ENCODE results near the gene HOMER2.

The HOMER2 gene

GRCh38 chr15:82993144-82993543, 40.6 kb upstream of the HOMER2 start:
- no peak for TF ChIP-seq CTCF (IDR thresholded peaks at IDR 0.05; ENCODE audit: low read depth, low read length)
- no peak for DNase-seq
- no peak overlapping the region for H3K4me3 ChIP-seq (ENCODE audit: low read depth, low read length)
- peaks cover 28% of the 10 kb centered on the region for H3K36me3 ChIP-seq
- no peaks in the 10 kb centered on the region for H3K27me3 ChIP-seq (ENCODE audit: insufficient read depth, low read depth, severe bottlenecking)
- H3K9me3 ChIP-seq (ENCODE audit: severe bottlenecking), result no peaks in the 10 kb centered on the region
- no peak overlapping the region for H3K27ac ChIP-seq

GRCh38 chr15:82992436-82992998, 40.0 kb upstream of the HOMER2 start:
- no peak overlapping the region for H3K27ac ChIP-seq
- H3K4me3 ChIP-seq (ENCODE audit: low read depth, low read length), result no peak overlapping the region
- H3K9me3 ChIP-seq (ENCODE audit: severe bottlenecking), result no peaks in the 10 kb centered on the region
- no peak for TF ChIP-seq CTCF (IDR thresholded peaks at IDR 0.05; ENCODE audit: low read depth, low read length)
- no peaks in the 10 kb centered on the region for H3K27me3 ChIP-seq (ENCODE audit: insufficient read depth, low read depth, severe bottlenecking)
- peaks cover 31% of the 10 kb centered on the region for H3K36me3 ChIP-seq
- no peak for DNase-seq

GRCh38 chr15:82986442-82986780, 33.9 kb upstream of the HOMER2 start:
- H3K27ac ChIP-seq, result peak overlapping the region; percentile 98
- no peak for DNase-seq
- no peak for TF ChIP-seq CTCF (IDR thresholded peaks at IDR 0.05; ENCODE audit: low read depth, low read length)
- H3K27me3 ChIP-seq (ENCODE audit: insufficient read depth, low read depth, severe bottlenecking), result no peaks in the 10 kb centered on the region
- peaks cover 2% of the 10 kb centered on the region for H3K9me3 ChIP-seq (ENCODE audit: severe bottlenecking)
- peaks cover 37% of the 10 kb centered on the region for H3K36me3 ChIP-seq
- peak overlapping the region; percentile 88 for H3K4me3 ChIP-seq (ENCODE audit: low read depth, low read length)

- TF ChIP-seq CTCF (IDR thresholded peaks at IDR 0.05; ENCODE audit: low read depth, low read length), result no peak
- H3K4me3 ChIP-seq (ENCODE audit: low read depth, low read length), result peak within 1 kb of the TSS; percentile 88
- no peaks in the 10 kb centered on the region for H3K27me3 ChIP-seq (ENCODE audit: insufficient read depth, low read depth, severe bottlenecking)
- H3K36me3 ChIP-seq, result peaks cover 34% of the 10 kb centered on the region
- DNase-seq, result peak; percentile 91
- peaks cover 2% of the 10 kb centered on the region for H3K9me3 ChIP-seq (ENCODE audit: severe bottlenecking)
- peak within 1 kb of the TSS; percentile 98 for H3K27ac ChIP-seq
These were observed 33.3 kb upstream of the HOMER2 start, which contains the start of gene RAMAC for GRCh38 chr15:82985688-82986441. TSS of gene RAMAC (plus strand) at chr15:82986210. CDS start at chr15:82989019, 2,809 bp downstream.

- H3K4me3 ChIP-seq (ENCODE audit: low read depth, low read length), result no peak overlapping the region
- H3K36me3 ChIP-seq, result peaks cover 3% of the 10 kb centered on the region; the same call in 1 of the 2 replicates
- H3K9me3 ChIP-seq (ENCODE audit: severe bottlenecking), result peaks cover 2% of the 10 kb centered on the region
- no peaks in the 10 kb centered on the region for H3K27me3 ChIP-seq (ENCODE audit: insufficient read depth, low read depth, severe bottlenecking)
- no peak for TF ChIP-seq CTCF (IDR thresholded peaks at IDR 0.05; ENCODE audit: low read depth, low read length)
- DNase-seq, result no peak
- no peak overlapping the region for H3K27ac ChIP-seq
These were observed 28.5 kb upstream of the HOMER2 start for GRCh38 chr15:82980981-82981380.

Measured in WERI-Rb-1 (cell line).